H9 (cell line): Measurements from ENCODE around the gene ST6GALNAC6. TPM values are rescaled to one million over a fixed set of nuclear protein-coding genes. Genes with fewer than 3 reads are reported as not detected.

ENCODE experiments used
- DNase-seq: peaks from one replicate; pipeline ENCODE4 v3.0.0-alpha.2; 2017
- H2AFZ ChIP-seq: one replicate; pipeline ENCODE4 v1.6.1; 2013; ENCODE audit warnings: mild to moderate bottlenecking, low read length, control low read depth, moderate library complexity
- H2AK5ac ChIP-seq: 2 replicates; pipeline ENCODE4 v1.6.1; 2013; ENCODE audit warnings: low read length, control low read depth, mixed read lengths; ENCODE audit not compliant: insufficient read length
- H2BK120ac ChIP-seq: one replicate; pipeline ENCODE4 v1.6.1; 2013; ENCODE audit warnings: low read depth, mild to moderate bottlenecking, low read length, control low read depth, inconsistent platforms; ENCODE audit not compliant: poor library complexity, severe bottlenecking
- H2BK12ac ChIP-seq: 2 replicates; pipeline ENCODE4 v1.6.1; 2013; ENCODE audit warnings: low read length, control low read depth, mixed read lengths, low read depth; ENCODE audit not compliant: insufficient read length
- H2BK15ac ChIP-seq: 2 replicates; pipeline ENCODE4 v1.6.1; 2013; ENCODE audit warnings: low read depth, low read length, control low read depth
- H2BK20ac ChIP-seq: one replicate; pipeline ENCODE4 v1.6.1; 2013; ENCODE audit warnings: low read depth, mild to moderate bottlenecking, low read length, control low read depth, inconsistent platforms; ENCODE audit not compliant: poor library complexity, severe bottlenecking
- H2BK5ac ChIP-seq: 2 replicates; pipeline ENCODE4 v1.6.1; 2013; ENCODE audit warnings: low read length, control low read depth, mixed read lengths; ENCODE audit not compliant: insufficient read length
- H3K14ac ChIP-seq: 2 replicates; pipeline ENCODE4 v1.6.1; 2013; ENCODE audit warnings: low read length, control low read depth; ENCODE audit not compliant: insufficient read depth
- H3K18ac ChIP-seq: 2 replicates; pipeline ENCODE4 v1.6.1; 2013; ENCODE audit warnings: low read depth, mild to moderate bottlenecking, mixed read lengths, low read length, control low read depth; ENCODE audit not compliant: insufficient read length
- H3K23ac ChIP-seq: 2 replicates; pipeline ENCODE4 v1.6.1; 2013; ENCODE audit warnings: low read length, control low read depth, mixed read lengths, low read depth; ENCODE audit not compliant: insufficient read length
- H3K23me2 ChIP-seq: 2 replicates; pipeline ENCODE4 v1.6.1; 2013; ENCODE audit warnings: low read depth, mild to moderate bottlenecking, mixed read lengths, low read length, control low read depth; ENCODE audit not compliant: insufficient read length, poor library complexity, severe bottlenecking
- H3K27ac ChIP-seq: 2 replicates; pipeline ENCODE4 v1.5.1; 2013; ENCODE audit warnings: low read length, control low read depth, mixed read lengths, low read depth; ENCODE audit not compliant: insufficient read length
- H3K27me3 ChIP-seq: 2 replicates; pipeline ENCODE4 v1.6.1; 2013; ENCODE audit warnings: low read length, control low read depth, inconsistent platforms; ENCODE audit not compliant: insufficient read depth
- H3K4ac ChIP-seq: 2 replicates; pipeline ENCODE4 v1.6.1; 2013; ENCODE audit warnings: low read depth, mild to moderate bottlenecking, control low read depth, inconsistent platforms, low read length, moderate library complexity
- H3K4me1 ChIP-seq: 2 replicates; pipeline ENCODE4 v1.6.1; 2013; ENCODE audit warnings: low read length, control low read depth, inconsistent platforms; ENCODE audit not compliant: insufficient read depth
- H3K4me2 ChIP-seq: 2 replicates; pipeline ENCODE4 v1.6.1; 2013; ENCODE audit warnings: low read length, control low read depth, mixed read lengths; ENCODE audit not compliant: insufficient read length, insufficient read depth
- H3K56ac ChIP-seq: 2 replicates; pipeline ENCODE4 v1.6.1; 2013; ENCODE audit warnings: low read depth, mild to moderate bottlenecking, mixed read lengths, low read length, control low read depth; ENCODE audit not compliant: insufficient read length
- H3K79me1 ChIP-seq: 2 replicates; pipeline ENCODE4 v1.6.1; 2013; ENCODE audit warnings: low read depth, mild to moderate bottlenecking, moderate library complexity, low read length, control low read depth, inconsistent platforms; ENCODE audit not compliant: insufficient read depth, poor library complexity, severe bottlenecking
- H3K79me2 ChIP-seq: 2 replicates; pipeline ENCODE4 v1.6.1; 2013; ENCODE audit warnings: low read length, control low read depth, inconsistent platforms; ENCODE audit not compliant: insufficient read depth
- H3K9ac ChIP-seq: 2 replicates; pipeline ENCODE4 v1.6.1; 2013; ENCODE audit warnings: low read length, control low read depth, mixed read lengths; ENCODE audit not compliant: insufficient read length; ENCODE audit errors: extremely low read depth
- H3K9me3 ChIP-seq: one replicate; pipeline ENCODE4 v1.6.1; 2013; ENCODE audit warnings: low read depth, low read length, inconsistent platforms; ENCODE audit not compliant: control insufficient read depth
- H3T11ph ChIP-seq: one replicate; pipeline ENCODE4 v1.6.1; 2013; ENCODE audit warnings: mild to moderate bottlenecking, low read length, control low read depth, inconsistent platforms
- H4K20me1 ChIP-seq: one replicate; pipeline ENCODE4 v1.6.1; 2013; ENCODE audit not compliant: control insufficient read depth, insufficient read length, insufficient read depth
- H4K5ac ChIP-seq: 2 replicates; pipeline ENCODE4 v1.6.1; 2013; ENCODE audit warnings: low read depth, mild to moderate bottlenecking, mixed read lengths, low read length, control low read depth; ENCODE audit not compliant: insufficient read length
- H4K8ac ChIP-seq: replicated peaks from 2 replicates; pipeline ENCODE4 v1.6.1; 2013; ENCODE audit warnings: low read length, control low read depth, mixed read lengths, low read depth; ENCODE audit not compliant: insufficient read length
- H4K91ac ChIP-seq: 2 replicates; pipeline ENCODE4 v1.6.1; 2013; ENCODE audit warnings: low read depth, mild to moderate bottlenecking, moderate library complexity, mixed read lengths, low read length, control low read depth; ENCODE audit not compliant: insufficient read length
- H3K27ac Mint-ChIP-seq, 3 experiments: 2 replicates in 2 of 3; 3 replicates in 1 of 3; pipeline ENCODE4 v1.8.0; 2020 to 2021; ENCODE audit warnings: mixed read lengths in 3 of 3, mild to moderate bottlenecking in 1 of 3, moderate library complexity in 1 of 3
- H3K27me3 Mint-ChIP-seq: 2 replicates; pipeline ENCODE4 v1.8.0; 2021; ENCODE audit warnings: low read depth, mild to moderate bottlenecking, moderate library complexity, mixed read lengths
- H3K36me3 Mint-ChIP-seq, 3 experiments: 2 replicates in 2 of 3; 3 replicates in 1 of 3; pipeline ENCODE4 v1.8.0; 2020 to 2021; ENCODE audit warnings: low read depth in 3 of 3, mixed read lengths in 3 of 3; ENCODE audit not compliant: insufficient read depth in 1 of 3
- H3K4me1 Mint-ChIP-seq, 2 experiments: 2 replicates each; pipeline ENCODE4 v1.8.0; 2020; ENCODE audit warnings: mixed read lengths in 2 of 2
- H3K4me3 Mint-ChIP-seq, 2 experiments: 2 replicates in 1 of 2; 3 replicates in 1 of 2; pipeline ENCODE4 v1.8.0; 2020 to 2021; ENCODE audit warnings: mild to moderate bottlenecking in 2 of 2, mixed read lengths in 2 of 2, moderate library complexity in 1 of 2
- H3K9me3 Mint-ChIP-seq, 2 experiments: 2 replicates in 1 of 2; 3 replicates in 1 of 2; pipeline ENCODE4 v1.8.0; 2020; ENCODE audit warnings: mild to moderate bottlenecking in 2 of 2, mixed read lengths in 2 of 2, moderate library complexity in 1 of 2
- CTCF ChIP-seq: fragments of 200-600 bp; sonication (generic); conservative IDR thresholded peaks from 3 replicates; pipeline ENCODE4 v1.8.0; 2021; ENCODE audit warnings: antibody characterized with exemption, mild to moderate bottlenecking
- WGBS: extraction: QIAGEN DNeasy Blood & Tissue Kit; methylation state at CpG from one replicate; pipeline ENCODE4 v1.1.7; 2013; ENCODE audit warnings: missing lambda C conversion rate, low lambda C conversion rate, mixed read lengths; ENCODE audit not compliant: insufficient read length; ENCODE audit errors: extremely low coverage; 5-methylcytosine and 5-hydroxymethylcytosine counted together
- total RNA-seq: library from RNA; stranded (reverse); gene quantifications from 2 replicates; pipeline ENCODE4 v1.2.1, GENCODE V29; 2021

ST6GALNAC6 gene
- total RNA-seq, 1 experiment from 2014 or later: 29.8 TPM

- no peak for TF ChIP-seq CTCF
- H3K9me3 ChIP-seq: no peaks in the 10 kb centered on the region
- H3K23me2 ChIP-seq: peaks cover 6% of the 10 kb centered on the region
- H3K18ac ChIP-seq: no peak overlapping the region
- no peaks in the 10 kb centered on the region for H3K9me3 Mint-ChIP-seq
- H4K20me1 ChIP-seq: no peaks in the 10 kb centered on the region
- WGBS: no CpG with 5 or more reads among the region's 4 CpGs
- H2AK5ac ChIP-seq: no peak overlapping the region
- H3K27ac Mint-ChIP-seq: no peak overlapping the region
- no peak for DNase-seq
- no peak overlapping the region for H2BK120ac ChIP-seq
- no peak overlapping the region for H3K56ac ChIP-seq
- no peak overlapping the region for H2BK5ac ChIP-seq
- H3K4me3 Mint-ChIP-seq: no peak overlapping the region
- no peak overlapping the region for H2BK15ac ChIP-seq
- no peak overlapping the region for H4K8ac ChIP-seq
- peaks cover 10% of the 10 kb centered on the region for H3K79me1 ChIP-seq
- H4K91ac ChIP-seq: no peak overlapping the region
- no peak overlapping the region for H2AFZ ChIP-seq
- peaks cover 7 to 45% (median 36%) of the 10 kb centered on the region in 3 experiments; a peak in 6 of 7 replicates for H3K36me3 Mint-ChIP-seq
- H3K27ac ChIP-seq: no peak overlapping the region
- H3K9ac ChIP-seq: no peak overlapping the region
- H2BK20ac ChIP-seq: no peak overlapping the region
- no peak overlapping the region for H2BK12ac ChIP-seq
- H3K4me1 ChIP-seq: no peaks in the 10 kb centered on the region
- peaks cover 29 to 54% of the 10 kb centered on the region in 2 experiments for H3K4me1 Mint-ChIP-seq
- no peak overlapping the region for H3K23ac ChIP-seq
- no peak overlapping the region for H3K14ac ChIP-seq
- no peak overlapping the region for H3K4me2 ChIP-seq
- no peaks in the 10 kb centered on the region for H3K27me3 ChIP-seq
- H4K5ac ChIP-seq: no peak overlapping the region
- no peak overlapping the region for H3T11ph ChIP-seq
- H3K4ac ChIP-seq: no peak overlapping the region
- peaks cover 2% of the 10 kb centered on the region for H3K27me3 Mint-ChIP-seq
- H3K79me2 ChIP-seq: no peaks in the 10 kb centered on the region
Measured at GRCh38 chr9:127940593-127940992, 41.2 kb upstream of the ST6GALNAC6 start.
